Stimulated activated CD8-positive, alpha-beta memory T cell treated with anti-CD3 and anti-CD28 coated beads, Interleukin-7, amount 100 ng/mL, for 24 hours (primary cell): ENCODE results near the gene PPFIBP1.
"Not testable (repeated sequence)": the region's sequence is repeated elsewhere in the genome, so short reads cannot be mapped to it uniquely, and the experiment has no call there.

Source experiments
- DNase-seq: peaks from one replicate; pipeline ENCODE4 v3.0.0-alpha.2; 2020; ENCODE audit warnings: low read depth

PPFIBP1 gene

GRCh38 chr12:27627853-27628469 lies 104.0 kb downstream of the PPFIBP1 start:
- DNase-seq = not testable (repeated sequence)

- DNase-seq = not testable (repeated sequence)
These were observed 106.2 kb downstream of the PPFIBP1 start for GRCh38 chr12:27630219-27630618.

GRCh38 chr12:27631365-27631764 lies 107.4 kb downstream of the PPFIBP1 start:
- DNase-seq = no peak

- no peak for DNase-seq
These were observed 107.9 kb downstream of the PPFIBP1 start for GRCh38 chr12:27631813-27632491.

GRCh38 chr12:27635349-27635972 lies 111.5 kb downstream of the PPFIBP1 start:
- DNase-seq = no peak

- DNase-seq = not testable (repeated sequence)
These were observed 112.6 kb downstream of the PPFIBP1 start for GRCh38 chr12:27636569-27636968.

GRCh38 chr12:27637524-27637923 lies 113.5 kb downstream of the PPFIBP1 start:
- DNase-seq = no peak

- DNase-seq = no peak
These were observed 115.3 kb downstream of the PPFIBP1 start for GRCh38 chr12:27639265-27639664.

- DNase-seq = not testable (repeated sequence)
These were observed 116.7 kb downstream of the PPFIBP1 start for GRCh38 chr12:27640566-27641200.

- DNase-seq = not testable (repeated sequence)
These were observed 118.4 kb downstream of the PPFIBP1 start for GRCh38 chr12:27642361-27642760.

GRCh38 chr12:27642892-27643291 lies 118.9 kb downstream of the PPFIBP1 start:
- DNase-seq = not testable (repeated sequence)

- no peak for DNase-seq
These were observed 120.3 kb downstream of the PPFIBP1 start for GRCh38 chr12:27644158-27644845.

- no peak for DNase-seq
These were observed 121.7 kb downstream of the PPFIBP1 start for GRCh38 chr12:27645671-27646070.

GRCh38 chr12:27646149-27646548 lies 122.1 kb downstream of the PPFIBP1 start:
- DNase-seq = no peak

GRCh38 chr12:27650011-27650410 lies 126.0 kb downstream of the PPFIBP1 start:
- no peak for DNase-seq

- no peak for DNase-seq
These were observed 127.2 kb downstream of the PPFIBP1 start for GRCh38 chr12:27651201-27651600.

GRCh38 chr12:27652174-27652763 lies 128.3 kb downstream of the PPFIBP1 start:
- DNase-seq = no peak

GRCh38 chr12:27653661-27654060 lies 129.7 kb downstream of the PPFIBP1 start:
- DNase-seq = no peak

- DNase-seq = not testable (repeated sequence)
These were observed 131.5 kb downstream of the PPFIBP1 start for GRCh38 chr12:27655476-27655875.

GRCh38 chr12:27657296-27657695 lies 133.3 kb downstream of the PPFIBP1 start:
- DNase-seq = no peak

GRCh38 chr12:27665704-27666103 lies 141.7 kb downstream of the PPFIBP1 start:
- no peak for DNase-seq

GRCh38 chr12:27666510-27666909 lies 142.5 kb downstream of the PPFIBP1 start:
- DNase-seq = no peak
